ENCODE results near the gene MAP4K2. TPM values are rescaled to one million over a fixed set of nuclear protein-coding genes. Genes with fewer than 3 reads are reported as not detected.
"Not testable (repeated sequence)": the region's sequence is repeated elsewhere in the genome, so short reads cannot be mapped to it uniquely, and the experiment has no call there.

Gene MAP4K2
- total RNA-seq, 4 donors from 2014 or later, result 8.5 to 33.3 (median 17.7) TPM

- TF ChIP-seq CTCF (IDR thresholded peaks at IDR 0.05), result peak in 2 of 3 donors; percentile 73 to 82
- peak; percentile 85 for DNase-seq (ENCODE audit: low spot score)
- ATAC-seq (ENCODE audit: low FRiP score), result peak; percentile 45
Measured at GRCh38 chr11:64846998-64847666, 44.1 kb upstream of the MAP4K2 start.

GRCh38 chr11:64845776-64846129 is 42.7 kb upstream of the MAP4K2 start:
- not testable (repeated sequence) for ATAC-seq (ENCODE audit: low FRiP score); DNase-seq (ENCODE audit: low spot score)

DNA sequence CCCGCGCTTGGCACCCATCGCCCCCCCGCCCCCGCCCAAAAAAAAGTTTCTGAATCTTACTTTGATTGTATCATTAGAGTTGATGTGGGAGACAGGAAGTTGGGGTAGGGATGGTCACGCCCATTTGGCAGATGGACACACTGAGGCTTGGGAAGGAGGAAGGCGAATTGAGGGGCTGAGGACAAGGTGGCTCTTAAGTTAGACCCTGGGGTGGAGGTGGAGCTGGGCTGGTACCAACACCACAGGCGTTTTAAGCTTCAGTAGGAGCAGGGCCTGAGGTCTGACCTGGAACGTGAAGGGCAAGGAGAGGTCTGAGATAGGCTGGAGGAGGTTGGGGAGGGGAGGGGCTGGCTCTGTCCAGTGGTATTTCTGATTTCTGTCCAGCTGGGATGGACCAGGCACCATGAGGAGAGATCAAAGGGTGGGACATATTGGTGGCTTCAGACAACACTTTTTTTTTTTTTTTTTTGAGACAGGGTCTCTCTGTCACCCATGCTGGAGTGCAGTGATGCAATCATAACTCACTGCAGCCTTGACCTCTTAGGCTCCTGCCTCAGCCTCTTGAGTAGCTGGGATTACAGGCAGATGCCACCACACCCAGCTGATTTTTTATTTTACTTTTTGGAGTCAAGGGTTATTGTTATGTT is 42.2 kb upstream of the MAP4K2 start:
- ATAC-seq (ENCODE audit: low FRiP score) (no peak), DNase-seq (ENCODE audit: low spot score) (no peak)
- TF ChIP-seq CTCF (IDR thresholded peaks at IDR 0.05), result no peak

- TF ChIP-seq CTCF (IDR thresholded peaks at IDR 0.05), result peak in 1 of 3 donors; percentile 42
- ATAC-seq (ENCODE audit: low FRiP score), result peak; percentile 37
- no peak for DNase-seq (ENCODE audit: low spot score)
Measured at GRCh38 chr11:64844330-64845128, 41.5 kb upstream of the MAP4K2 start, which contains the start of gene CDC42BPG. Gene CDC42BPG, minus strand, starts transcription at chr11:64844653. Its CDS starts 84 bp downstream, at chr11:64844569.

DNA sequence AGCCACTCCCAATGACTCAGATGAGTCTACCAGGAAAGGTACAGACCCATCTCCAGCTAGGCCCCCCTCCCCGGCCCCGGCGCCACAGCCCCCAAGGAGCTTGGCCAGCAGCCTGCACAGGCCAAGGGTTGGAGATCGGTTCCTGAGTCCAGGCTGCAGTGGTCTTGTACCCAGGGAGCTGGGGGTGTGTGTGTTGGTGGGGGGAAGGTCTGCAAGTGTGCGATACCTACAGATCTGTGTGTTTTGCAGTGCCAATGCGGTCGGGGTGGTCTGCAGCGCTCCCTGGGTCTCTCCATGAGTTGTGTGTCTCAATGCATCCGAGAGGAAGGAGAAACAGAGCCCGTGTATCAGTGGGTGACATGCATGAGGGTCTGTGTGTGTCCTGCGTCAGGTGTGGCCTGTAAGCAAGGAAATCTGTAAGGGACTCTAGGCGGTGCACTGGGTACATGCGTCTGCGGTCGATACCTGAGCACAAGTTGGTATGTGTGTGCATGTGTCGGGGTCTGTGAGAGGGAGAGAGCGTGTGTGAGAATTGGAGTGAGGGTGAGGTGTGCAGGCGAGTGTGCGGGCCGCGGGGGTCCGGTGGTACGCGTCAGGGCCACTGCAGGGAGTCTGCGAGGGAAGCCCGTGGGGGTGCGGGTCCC is 40.8 kb upstream of the MAP4K2 start:
- ATAC-seq (ENCODE audit: low FRiP score), result peak; percentile 3
- TF ChIP-seq CTCF (IDR thresholded peaks at IDR 0.05), result no peak
- DNase-seq (ENCODE audit: low spot score), result no peak

DNA sequence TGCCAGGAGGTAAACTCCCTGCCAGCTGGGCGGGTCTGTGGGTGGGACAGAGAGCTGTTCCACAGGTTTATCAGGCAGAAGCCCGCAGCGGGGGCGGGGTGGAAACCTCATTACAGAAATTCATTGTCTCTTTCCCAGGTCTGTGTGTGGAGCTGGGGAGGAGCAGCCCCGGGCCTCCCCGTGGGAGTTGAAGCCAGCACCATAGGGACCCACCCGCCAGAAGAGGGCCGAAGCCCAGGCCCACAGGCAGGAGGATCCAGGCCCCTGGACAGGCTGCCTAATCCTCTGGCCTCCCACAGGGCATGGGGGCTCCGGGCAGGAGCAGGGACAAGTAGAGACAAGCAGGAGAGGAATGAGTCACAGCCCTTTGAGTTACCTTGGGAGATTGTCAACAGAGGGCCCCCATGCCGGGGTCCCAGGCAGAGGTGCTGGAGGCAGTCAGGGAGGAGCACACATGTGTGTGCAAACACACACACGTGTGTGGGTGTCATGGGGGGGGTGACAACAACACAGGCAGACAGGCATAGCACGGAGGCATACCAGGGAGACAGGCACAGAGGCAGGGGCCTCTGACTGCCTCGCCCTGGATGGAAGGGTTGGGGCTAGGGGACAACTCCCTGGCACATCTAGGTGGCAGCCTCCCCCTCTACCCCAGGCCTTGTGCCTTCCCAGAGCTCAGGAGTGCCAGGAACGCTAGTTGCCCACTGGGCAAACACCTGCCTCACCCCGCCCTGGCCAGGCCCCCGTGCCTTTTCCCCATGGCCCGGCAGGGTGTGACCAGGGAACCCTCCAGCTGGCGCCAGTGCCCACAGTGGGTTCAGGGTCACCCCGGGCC is 40.1 kb upstream of the MAP4K2 start:
- no peak for ATAC-seq (ENCODE audit: low FRiP score)
- no peak for TF ChIP-seq CTCF (IDR thresholded peaks at IDR 0.05)
- DNase-seq (ENCODE audit: low spot score), result no peak

Measured in omental fat pad (tissue), 4 donors.